SU-DHL-6 (cell line): ENCODE results near the gene NSDHL.

ENCODE experiments used
- H2AFZ ChIP-seq: fragments of 200-600 bp; sonication (generic); 2 replicates; pipeline ENCODE4 v1.6.1; 2014; ENCODE audit warnings: low read depth, mild to moderate bottlenecking, moderate library complexity, mixed read lengths, antibody characterized with exemption, low read length; ENCODE audit not compliant: severe bottlenecking
- H3F3A ChIP-seq: fragments of 200-600 bp; shearing (Covaris generic); 2 replicates; pipeline ENCODE4 v1.6.0; 2016; ENCODE audit warnings: antibody characterized with exemption, mild to moderate bottlenecking; ENCODE audit not compliant: insufficient read depth
- H3K27ac ChIP-seq: fragments of 200-600 bp; sonication (generic); 2 replicates; pipeline ENCODE4 v1.5.1; 2016; ENCODE audit warnings: low read depth, mild to moderate bottlenecking, low read length, moderate library complexity, mixed read lengths
- H3K27me3 ChIP-seq: fragments of 200-600 bp; sonication (generic), shearing (Covaris generic); 2 replicates; pipeline ENCODE4 v1.6.0; 2014; ENCODE audit warnings: mild to moderate bottlenecking, low read length
- H3K36me3 ChIP-seq: fragments of 200-600 bp; sonication (generic); 2 replicates; pipeline ENCODE4 v1.6.1; 2014; ENCODE audit warnings: mild to moderate bottlenecking, low read length, mixed read lengths
- H3K4me2 ChIP-seq: fragments of 300-600, 200-600 bp; shearing (Covaris generic), sonication (generic); 2 replicates; pipeline ENCODE4 v1.6.0; 2014; ENCODE audit warnings: low read length, low read depth, mild to moderate bottlenecking; ENCODE audit not compliant: poor library complexity, severe bottlenecking
- H3K4me3 ChIP-seq: fragments of 200-600 bp; sonication (generic); 2 replicates; pipeline ENCODE4 v1.5.1; 2014; ENCODE audit warnings: antibody characterized with exemption, low read length, mild to moderate bottlenecking, mixed read lengths; ENCODE audit not compliant: insufficient read depth, poor library complexity, severe bottlenecking
- H3K79me2 ChIP-seq: fragments of 200-600 bp; sonication (generic); 2 replicates; pipeline ENCODE4 v1.6.1; 2014; ENCODE audit warnings: mild to moderate bottlenecking, low read length, moderate library complexity; ENCODE audit not compliant: insufficient read depth
- H3K9ac ChIP-seq: fragments of 200-600 bp; sonication (generic); 2 replicates; pipeline ENCODE4 v1.7.0; 2014; ENCODE audit warnings: mild to moderate bottlenecking, low read length
- H3K9me2 ChIP-seq: fragments of 200-600 bp; sonication (generic); replicated peaks from 2 replicates; pipeline ENCODE4 v1.6.1; 2014; ENCODE audit warnings: low read length; ENCODE audit not compliant: insufficient read depth
- H3K9me3 ChIP-seq: fragments of 200-600 bp; sonication (generic); 2 replicates; pipeline ENCODE4 v1.6.1; 2014; ENCODE audit warnings: low read length, mixed read lengths; ENCODE audit not compliant: insufficient read depth
- H4K20me1 ChIP-seq: fragments of 200-600 bp; sonication (generic); 2 replicates; pipeline ENCODE4 v1.6.1; 2014; ENCODE audit warnings: low read depth, mild to moderate bottlenecking, antibody characterized with exemption, low read length, moderate library complexity, mixed read lengths
- EZH2phosphoT487 ChIP-seq: fragments of 200-600 bp; sonication (generic), shearing (Covaris generic); conservative IDR thresholded peaks from 2 replicates; pipeline ENCODE4 v1.6.1; 2018; ENCODE audit warnings: mild to moderate bottlenecking, antibody characterized with exemption, low read length, moderate library complexity, mixed read lengths
- TF ChIP-seq, protein P1 (sequence below): fragments of 200-600 bp; sonication (generic); IDR thresholded peaks from one replicate; pipeline ENCODE4 v1.5.1; 2017; ENCODE audit warnings: antibody characterized with exemption, mild to moderate bottlenecking, low read length, moderate library complexity; ENCODE audit not compliant: insufficient read depth, poor library complexity, severe bottlenecking

The NSDHL gene

GRCh38 chrX:152896450-152896849 is 65.6 kb downstream of the NSDHL start:
- Histone ChIP-seq H3K4me2 (no peak overlapping the region), H4K20me1 (no peaks in the 10 kb centered on the region), H3K9me2 (no peaks in the 10 kb centered on the region), H2AFZ (no peak overlapping the region), H3K4me3 (no peak overlapping the region), H3K27ac (no peak overlapping the region), H3K9ac (no peak overlapping the region), H3F3A (no peaks in the 10 kb centered on the region), H3K27me3 (no peaks in the 10 kb centered on the region), H3K9me3 (no peaks in the 10 kb centered on the region), H3K79me2 (no peaks in the 10 kb centered on the region), H3K36me3 (no peaks in the 10 kb centered on the region)
- TF ChIP-seq EZH2phosphoT487: no peak
- TF ChIP-seq, protein P1, sequence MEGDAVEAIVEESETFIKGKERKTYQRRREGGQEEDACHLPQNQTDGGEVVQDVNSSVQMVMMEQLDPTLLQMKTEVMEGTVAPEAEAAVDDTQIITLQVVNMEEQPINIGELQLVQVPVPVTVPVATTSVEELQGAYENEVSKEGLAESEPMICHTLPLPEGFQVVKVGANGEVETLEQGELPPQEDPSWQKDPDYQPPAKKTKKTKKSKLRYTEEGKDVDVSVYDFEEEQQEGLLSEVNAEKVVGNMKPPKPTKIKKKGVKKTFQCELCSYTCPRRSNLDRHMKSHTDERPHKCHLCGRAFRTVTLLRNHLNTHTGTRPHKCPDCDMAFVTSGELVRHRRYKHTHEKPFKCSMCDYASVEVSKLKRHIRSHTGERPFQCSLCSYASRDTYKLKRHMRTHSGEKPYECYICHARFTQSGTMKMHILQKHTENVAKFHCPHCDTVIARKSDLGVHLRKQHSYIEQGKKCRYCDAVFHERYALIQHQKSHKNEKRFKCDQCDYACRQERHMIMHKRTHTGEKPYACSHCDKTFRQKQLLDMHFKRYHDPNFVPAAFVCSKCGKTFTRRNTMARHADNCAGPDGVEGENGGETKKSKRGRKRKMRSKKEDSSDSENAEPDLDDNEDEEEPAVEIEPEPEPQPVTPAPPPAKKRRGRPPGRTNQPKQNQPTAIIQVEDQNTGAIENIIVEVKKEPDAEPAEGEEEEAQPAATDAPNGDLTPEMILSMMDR: no peak

DNA sequence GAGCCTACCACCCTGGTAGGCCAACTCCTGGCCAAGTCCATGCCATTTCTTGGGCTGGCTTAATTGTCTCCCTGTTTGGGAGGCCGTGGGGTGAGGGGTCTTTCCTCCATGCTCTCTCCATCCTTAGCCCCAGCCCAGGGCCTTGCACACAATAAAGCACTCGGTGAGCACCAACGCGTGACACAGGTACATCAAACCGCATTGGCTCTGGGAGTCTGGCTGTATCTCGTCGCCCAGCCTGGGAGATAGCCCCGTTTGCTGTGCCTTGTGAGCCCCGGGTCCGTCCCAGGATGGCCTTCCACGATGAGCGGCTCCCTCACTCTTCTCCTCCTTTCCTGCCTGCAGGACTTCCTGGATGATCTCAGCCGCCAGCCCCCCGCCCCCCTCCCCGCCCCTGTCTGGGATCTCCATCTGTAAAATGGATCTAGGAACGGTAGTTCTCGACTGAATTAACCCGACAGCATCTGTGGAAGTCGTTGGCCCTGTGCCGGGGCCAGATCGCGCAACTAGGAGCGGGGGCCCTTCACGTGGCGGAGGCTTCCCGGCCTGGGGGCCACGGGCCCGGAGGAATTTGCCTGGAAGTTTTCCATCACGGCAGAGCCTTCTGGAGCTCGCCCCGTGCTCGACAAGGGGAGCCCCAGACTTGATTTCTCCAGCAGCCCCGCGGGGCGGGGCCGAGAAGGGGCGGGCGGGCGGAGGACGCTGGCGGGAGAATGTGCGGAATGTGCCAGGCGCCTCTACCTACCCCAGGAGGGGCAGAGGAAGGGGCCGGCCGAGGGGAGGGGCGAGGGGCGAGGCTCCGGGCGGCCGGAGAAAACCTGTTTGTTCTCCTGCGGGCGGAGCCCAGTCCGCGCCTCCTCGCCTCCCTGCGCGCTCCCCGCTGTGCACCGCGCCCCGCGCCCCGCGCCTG is 66.6 kb downstream of the NSDHL start, which contains the start of gene ZNF185:
Gene ZNF185 (plus strand): TSS at position 846 of the 910 bp plus-strand sequence. CDS start 16,423 bp downstream, outside the sequence.
- Histone ChIP-seq H3K9me2 (no peaks in the 10 kb centered on the region), H2AFZ (no peak within 1 kb of the TSS), H4K20me1 (no peaks in the 10 kb centered on the region), H3K79me2 (no peaks in the 10 kb centered on the region), H3K36me3 (no peaks in the 10 kb centered on the region), H3F3A (no peaks in the 10 kb centered on the region), H3K9ac (no peak within 1 kb of the TSS), H3K4me3 (no peak within 1 kb of the TSS), H3K9me3 (no peaks in the 10 kb centered on the region), H3K4me2 (no peak within 1 kb of the TSS), H3K27me3 (no peaks in the 10 kb centered on the region), H3K27ac (no peak within 1 kb of the TSS)
- TF ChIP-seq, protein P1: no peak
- no peak for TF ChIP-seq EZH2phosphoT487

- no peak overlapping the region for H3K4me3 ChIP-seq
- no peaks in the 10 kb centered on the region for H4K20me1 ChIP-seq
- no peaks in the 10 kb centered on the region for H3K27me3 ChIP-seq
- H2AFZ ChIP-seq: no peak overlapping the region
- no peaks in the 10 kb centered on the region for H3K36me3 ChIP-seq
- H3K9ac ChIP-seq: no peak overlapping the region
- no peak overlapping the region for H3K4me2 ChIP-seq
- H3K9me3 ChIP-seq: no peaks in the 10 kb centered on the region
- no peak for TF ChIP-seq EZH2phosphoT487
- TF ChIP-seq, protein P1: no peak
- no peaks in the 10 kb centered on the region for H3F3A ChIP-seq
- no peaks in the 10 kb centered on the region for H3K79me2 ChIP-seq
- H3K27ac ChIP-seq: no peak overlapping the region
- H3K9me2 ChIP-seq: no peaks in the 10 kb centered on the region
Measured at GRCh38 chrX:152898442-152898841, 67.6 kb downstream of the NSDHL start.
